Fibroblast of skin of scalp (primary cell): Measurements from ENCODE around the gene FAM13A.
A peak's percentile ranks its signal among the peaks of the same experiment; 100 is the strongest.

Experiments used
- DNase-seq: peaks from one replicate; pipeline ENCODE4 v3.0.0-alpha.2; 2013

The FAM13A gene

DNA sequence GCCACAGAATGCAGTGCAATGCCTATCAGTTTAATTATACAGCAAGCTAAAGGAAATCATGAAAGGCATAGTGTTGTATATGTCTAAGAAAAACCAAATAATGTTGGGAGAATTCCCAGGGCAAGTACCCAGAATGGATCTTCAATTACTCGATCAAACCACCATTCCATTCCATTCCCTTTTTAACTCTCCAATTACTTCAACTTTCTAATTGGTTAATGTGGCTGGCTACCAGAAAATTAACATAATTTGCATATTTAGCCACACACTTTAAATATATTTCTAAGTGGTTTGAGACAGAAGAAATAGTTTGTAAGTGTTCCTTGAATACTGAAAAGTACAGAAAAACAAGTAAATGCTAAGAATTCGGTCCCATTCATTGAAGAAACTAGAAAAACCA lies 247.9 kb downstream of the FAM13A start:
- DNase-seq, result no peak

DNA sequence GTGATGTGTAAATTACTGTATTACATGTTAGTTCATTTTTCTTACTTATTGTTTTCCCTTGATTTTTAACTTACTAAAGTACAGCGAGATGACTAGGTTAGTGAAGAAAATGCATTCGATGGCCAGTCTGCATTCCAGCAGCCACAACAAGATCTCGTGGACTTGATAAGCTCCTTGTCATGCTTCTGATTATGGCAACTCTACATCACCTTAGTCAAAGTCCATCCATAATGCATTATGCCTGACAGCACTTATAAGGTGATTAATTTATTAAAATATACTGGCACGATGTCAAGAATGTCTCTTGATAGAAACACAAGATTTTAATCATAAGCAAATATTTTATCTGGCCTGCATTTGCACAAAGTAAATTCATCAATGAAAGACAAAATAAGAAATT lies 249.5 kb downstream of the FAM13A start:
- DNase-seq, result no peak

DNA sequence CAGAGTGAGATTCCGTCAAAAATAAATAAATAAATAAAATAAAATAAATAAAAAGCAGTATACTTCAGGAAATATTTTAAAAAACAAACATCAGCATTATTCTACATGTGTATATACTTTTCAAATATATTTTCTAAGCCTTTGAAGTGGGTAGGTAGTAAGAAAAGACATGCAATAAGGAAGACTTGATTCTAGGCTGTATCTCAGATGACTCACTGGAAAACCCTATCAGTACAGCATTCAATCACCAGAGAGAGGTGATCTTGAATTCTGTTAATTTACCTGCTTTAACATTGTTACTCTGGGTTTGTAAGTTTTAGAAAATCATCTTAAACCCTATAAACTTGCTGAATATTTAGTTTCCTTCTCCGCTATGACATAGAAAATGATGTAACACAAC lies 252.8 kb downstream of the FAM13A start:
- no peak for DNase-seq

DNA sequence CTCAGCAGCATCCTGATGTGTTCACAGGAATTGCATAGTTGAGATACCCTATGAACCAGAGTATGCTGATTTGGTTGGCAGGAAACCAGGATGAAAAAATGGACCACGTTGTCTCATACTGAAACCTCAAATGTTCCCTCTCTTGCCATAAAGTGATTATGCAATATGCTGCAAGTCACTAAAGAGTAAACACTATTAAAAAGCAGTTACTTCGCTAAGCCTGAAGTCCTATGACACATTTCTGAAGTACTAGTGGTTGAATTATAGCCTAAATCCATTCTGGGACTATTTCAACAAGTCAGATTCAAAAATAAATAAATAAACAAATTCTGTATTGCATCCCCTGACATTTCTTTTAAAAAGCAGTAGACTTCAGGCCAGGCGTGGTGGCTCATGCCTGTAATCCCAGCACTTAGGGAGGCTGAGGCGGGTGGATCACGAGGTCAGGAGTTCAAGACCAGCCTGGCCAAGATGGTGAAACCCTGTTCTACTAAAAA lies 253.3 kb downstream of the FAM13A start:
- DNase-seq, result peak; percentile 92

DNA sequence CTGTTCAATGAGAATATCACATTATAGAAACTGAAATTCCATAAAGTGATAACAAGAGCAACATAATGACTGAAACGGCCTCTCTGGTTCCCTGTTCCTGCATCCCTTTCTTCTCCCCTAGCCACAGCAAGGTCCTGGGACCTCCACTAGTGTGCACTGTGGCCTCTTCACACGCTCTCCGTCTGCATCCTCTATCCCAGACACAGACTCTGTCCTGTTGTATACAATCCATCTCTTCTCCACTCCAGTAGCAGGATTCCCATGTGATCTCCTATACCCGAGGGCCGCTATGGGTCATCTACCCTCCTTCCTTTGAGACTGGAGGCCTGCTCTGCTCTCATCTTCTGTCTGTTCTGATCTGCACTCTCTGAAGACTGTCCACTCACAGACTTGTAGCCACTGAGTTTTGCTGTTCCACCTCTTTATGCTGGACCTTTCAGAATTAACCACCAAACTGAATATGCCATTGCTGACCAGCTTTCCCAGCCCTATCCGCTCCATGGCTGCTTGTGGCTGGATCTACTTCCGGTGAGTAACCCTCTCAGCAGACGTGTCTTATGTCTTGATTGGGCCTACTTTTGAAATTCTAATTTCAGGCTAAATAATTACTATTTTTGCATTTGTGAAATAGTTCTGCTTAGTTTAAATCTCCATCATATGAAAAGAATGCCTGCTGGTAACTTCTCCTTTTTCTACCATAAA lies 254.2 kb downstream of the FAM13A start:
- peak; percentile 20 for DNase-seq

DNA sequence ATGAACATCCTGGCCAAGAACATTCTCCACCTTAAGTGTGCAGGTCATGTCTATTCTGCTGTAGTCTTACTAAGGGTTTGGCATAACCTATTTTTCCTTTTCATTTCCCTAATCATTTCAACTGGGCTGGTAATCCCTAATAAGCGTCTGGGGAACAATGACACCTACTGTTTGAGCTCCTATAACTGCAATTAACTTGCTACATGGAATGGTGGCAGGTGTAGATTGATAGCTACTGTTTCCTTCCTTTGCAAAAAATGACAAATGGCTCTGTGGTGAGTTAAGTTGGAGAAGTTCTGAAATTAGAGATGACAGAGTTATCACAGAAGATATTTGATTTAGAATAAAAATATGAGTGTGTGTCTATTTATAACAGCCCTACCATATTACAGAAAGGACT lies 254.8 kb downstream of the FAM13A start:
- no peak for DNase-seq

DNA sequence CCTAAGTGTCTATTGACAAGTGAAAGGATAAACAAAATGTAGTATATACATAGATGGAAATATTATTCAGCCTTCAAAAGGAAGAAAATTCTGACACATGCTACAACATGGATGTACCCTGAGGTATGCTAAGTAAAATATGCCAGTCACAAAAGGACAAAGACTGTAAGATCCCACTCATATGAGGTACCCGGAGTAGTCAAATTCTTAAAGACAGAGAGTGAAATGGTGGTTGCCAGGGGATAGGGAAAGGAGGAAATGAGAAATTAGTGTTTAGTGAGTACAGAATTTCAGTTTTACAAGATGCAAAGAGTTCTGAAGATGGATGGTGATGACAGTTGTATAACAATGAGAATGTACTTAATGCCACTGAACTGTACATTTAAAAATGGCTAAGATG lies 257.1 kb downstream of the FAM13A start:
- no peak for DNase-seq

DNA sequence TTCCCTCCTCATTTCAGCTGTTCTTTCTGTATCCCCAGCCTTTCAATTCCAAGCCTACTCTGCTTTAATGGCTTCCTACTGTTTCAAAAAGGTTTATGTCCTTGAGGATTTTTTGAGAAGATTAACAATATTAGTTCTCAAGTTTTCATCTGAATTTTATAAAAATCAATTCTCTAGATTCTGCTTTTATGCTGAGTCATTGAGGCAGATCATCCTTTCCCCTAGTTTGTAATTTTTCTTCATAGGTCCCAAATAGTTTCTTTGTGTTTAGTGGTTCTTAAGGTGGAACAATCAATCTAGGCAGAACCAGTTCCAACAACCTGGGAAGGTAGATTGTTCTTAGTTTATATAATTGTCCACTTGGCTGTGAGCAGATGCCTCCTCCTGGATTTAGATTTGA lies 259.3 kb downstream of the FAM13A start:
- no peak for DNase-seq

DNA sequence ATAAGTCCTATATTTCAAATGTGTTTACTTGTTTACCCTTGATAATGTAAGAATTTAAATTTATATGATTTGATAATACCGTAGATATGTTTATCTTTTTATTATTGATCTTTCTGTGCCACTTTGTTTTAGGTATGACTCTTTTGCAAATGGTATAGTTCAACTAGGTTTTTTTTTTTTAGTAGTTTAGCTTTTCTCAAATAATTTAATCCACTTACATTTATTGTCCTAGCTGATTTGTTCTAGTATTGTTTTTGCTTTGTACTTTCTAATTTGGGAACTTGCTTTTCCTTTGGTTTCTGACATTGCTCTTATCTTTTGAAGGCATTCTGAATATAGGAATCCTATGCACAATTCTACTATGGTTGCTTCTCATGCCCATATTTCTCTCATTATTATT lies 260.4 kb downstream of the FAM13A start:
- DNase-seq, result no peak

DNA sequence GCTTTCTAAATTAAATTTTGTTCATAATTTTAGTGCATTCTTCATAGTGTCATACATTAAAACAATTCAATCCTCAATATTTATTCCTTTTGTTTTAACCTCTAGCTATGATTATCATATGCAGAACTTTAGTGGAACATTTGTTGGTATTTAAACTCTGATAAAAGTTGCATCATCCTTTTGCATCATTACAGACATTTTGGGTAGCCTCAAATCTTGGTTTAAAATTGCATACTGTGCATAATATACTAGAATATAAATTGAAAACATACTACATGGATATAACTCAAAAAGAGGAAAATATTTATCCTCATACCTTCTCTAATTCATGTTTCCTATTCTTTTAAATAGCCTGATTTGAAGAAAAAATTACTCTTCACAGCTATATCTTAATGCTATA lies 262.0 kb downstream of the FAM13A start:
- DNase-seq, result no peak

DNA sequence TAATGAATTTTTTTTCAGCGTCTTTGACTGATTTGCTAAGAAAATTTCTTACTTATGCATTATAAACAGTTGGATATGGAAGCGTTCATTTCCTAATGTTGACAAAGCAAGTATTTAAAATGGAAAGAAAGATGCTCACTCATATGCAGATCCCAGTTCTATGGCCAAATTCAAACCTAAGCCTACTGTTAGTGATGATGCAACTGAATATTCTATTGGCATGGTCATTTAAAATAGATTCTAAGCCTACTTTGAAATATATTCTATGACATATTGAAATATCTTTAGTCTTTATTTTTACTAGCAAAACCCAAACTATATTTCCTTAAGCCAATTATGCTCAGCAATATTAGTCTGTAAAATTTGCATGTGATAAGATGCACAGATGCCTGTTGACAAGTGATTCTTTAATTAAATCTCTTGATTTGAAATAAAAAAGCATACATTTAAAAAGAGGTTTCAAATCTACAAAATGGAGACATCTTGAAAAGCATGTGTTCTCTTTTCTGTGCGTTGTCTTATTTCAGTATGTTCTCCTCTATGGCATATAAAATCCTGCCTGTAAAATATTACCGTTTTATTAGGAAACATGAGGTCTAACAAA lies 262.8 kb downstream of the FAM13A start:
- no peak for DNase-seq

DNA sequence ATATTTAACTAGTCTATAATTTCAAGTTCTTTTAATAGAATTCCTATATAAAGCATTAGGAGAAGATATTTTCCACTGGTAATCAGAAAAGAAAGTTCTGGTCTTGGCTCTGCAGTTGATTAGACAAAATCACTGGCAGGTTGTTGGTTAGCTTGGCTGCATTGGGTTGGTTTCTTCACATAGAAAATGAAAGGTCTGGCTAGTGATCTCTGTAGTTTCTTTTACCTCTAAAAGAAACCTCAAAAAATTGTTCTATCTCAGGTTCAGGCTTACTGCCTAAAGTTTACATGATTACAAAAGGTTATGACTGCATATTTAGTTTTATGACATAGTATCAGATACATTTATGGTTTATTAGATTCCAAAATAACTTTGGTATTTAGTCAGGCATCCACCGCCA lies 263.5 kb downstream of the FAM13A start:
- no peak for DNase-seq

DNA sequence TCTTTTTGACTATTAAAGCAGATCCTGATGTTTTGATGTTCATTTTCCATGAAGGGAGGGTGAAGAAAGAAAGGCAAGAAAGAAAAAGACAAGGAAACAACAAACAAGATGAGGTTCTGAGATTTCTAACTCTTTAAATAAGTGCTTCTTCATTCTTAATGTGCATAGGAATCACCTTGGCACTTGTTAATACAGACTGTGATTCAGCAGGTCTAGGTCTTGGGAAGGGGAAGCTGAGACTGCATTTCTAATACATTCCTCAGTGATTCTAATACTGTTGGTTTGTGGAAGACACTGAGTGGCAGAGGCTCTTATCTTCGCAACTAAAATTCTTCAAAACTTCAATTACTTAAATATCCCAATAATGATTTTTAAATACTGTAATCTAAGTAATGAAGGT lies 264.2 kb downstream of the FAM13A start:
- DNase-seq, result peak; percentile 14

DNA sequence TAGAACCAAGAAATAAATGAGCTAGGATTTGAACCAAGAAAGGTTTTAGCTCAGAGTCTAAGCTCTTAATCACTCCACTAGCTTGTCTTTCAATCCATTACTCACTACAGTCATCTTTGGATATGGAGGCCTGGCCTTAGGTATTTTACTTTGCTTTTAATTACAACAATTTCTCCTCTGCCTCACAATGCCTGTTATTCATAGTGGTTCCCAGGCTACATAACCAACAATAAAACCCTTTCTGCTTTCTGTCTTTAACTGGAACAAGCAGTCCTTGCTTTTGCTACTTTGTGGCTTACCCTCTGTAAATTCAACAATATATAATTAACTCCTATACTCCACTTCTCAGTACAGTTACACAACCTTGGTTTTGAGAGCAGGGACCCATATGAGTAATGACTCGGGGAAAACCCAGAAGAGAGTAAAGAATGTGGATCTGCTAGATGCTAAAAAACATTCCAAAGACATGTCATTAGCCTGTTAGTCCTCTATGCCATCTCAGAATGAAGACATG lies 264.7 kb downstream of the FAM13A start:
- peak; percentile 87 for DNase-seq

DNA sequence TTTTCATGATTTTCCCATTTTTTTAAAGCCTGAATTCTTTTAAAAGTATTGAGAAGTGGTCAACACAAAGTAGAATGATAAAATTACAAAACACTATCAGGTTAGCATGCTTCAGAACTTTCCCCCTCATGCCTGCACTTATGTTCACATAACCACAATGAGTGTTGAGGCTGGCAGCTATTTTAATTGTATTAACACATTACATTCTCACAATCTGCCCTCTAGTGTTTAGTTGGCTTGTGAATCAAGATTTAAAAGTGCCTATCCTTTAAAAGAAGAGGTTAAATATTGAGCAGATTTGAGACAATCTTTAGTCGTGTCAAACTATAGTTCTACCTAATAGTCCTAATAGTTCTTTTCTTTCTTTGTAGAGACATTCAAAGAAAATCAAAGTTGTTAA lies 265.7 kb downstream of the FAM13A start:
- DNase-seq, result peak; percentile 57

DNA sequence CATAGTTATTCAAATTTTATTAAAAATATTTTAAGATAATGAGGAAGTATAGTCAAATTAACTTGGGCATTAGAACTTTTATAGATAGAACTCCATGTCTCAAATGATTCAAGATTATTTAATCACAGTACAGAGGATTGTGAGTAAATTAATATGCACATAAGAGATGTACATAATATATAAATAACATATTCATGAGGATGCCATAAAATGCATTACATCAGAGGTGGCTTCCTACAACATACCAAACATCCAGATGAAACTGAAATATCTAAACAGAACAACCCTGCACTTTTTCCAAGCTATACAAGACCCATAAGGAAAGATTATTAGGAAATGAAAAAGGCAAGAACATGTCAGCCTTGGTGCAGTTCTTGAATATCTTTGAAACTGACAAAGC lies 268.1 kb downstream of the FAM13A start:
- no peak for DNase-seq

DNA sequence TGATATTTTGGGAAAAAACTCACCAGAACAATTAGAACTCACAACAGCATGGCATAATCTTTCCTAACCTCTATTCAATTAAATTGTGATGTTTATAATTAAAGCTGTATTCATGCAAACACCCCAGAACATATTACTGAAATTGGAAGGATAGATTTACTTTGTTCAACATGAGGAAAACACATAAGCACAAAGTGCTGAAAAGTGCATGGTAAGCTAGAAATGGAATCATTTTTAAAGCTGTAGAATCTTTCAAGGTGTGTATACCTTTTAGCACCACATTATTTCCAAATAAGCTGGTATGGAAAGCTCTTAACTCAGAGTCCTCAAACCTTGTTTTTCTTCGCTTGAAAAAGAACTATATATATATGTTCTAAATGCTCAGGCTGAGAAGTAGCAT lies 268.6 kb downstream of the FAM13A start:
- no peak for DNase-seq

DNA sequence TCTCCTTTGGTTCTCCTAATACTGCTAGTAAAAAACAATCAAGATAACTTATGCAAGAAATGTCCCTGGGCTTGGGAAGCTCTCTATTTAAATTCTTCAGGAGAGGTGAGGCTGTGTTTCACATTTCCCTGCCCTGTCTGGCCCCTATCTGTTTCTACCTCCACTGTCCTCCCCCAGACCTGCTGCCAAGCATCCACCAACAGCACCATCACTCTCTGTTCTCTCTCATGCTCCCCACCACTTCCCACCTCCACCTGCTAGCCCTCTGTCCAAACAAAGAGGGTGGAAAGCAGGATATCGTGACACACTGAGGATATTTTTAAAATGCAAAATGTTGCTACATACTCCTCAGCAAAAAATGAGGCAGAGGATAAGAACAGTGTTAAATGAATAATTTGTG lies 271.0 kb downstream of the FAM13A start:
- no peak for DNase-seq

DNA sequence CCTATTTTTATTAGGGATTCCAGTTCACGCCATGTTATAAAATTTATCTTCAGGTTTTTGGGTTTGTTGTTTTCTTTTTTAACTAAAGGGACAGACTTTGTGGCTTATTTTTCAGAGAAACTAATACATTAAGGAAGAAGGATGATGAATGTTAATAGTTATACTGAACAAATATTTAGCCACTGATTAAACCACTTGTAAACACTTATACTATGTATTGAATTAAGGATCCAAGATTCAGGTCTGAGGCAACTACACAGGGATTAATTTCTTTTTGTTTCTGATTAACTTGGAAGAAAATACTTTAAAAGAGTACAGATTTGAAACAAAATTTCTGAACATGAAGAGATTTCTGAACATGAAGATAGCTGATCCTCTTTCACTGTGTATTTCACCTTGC lies 276.6 kb downstream of the FAM13A start:
- no peak for DNase-seq

DNA sequence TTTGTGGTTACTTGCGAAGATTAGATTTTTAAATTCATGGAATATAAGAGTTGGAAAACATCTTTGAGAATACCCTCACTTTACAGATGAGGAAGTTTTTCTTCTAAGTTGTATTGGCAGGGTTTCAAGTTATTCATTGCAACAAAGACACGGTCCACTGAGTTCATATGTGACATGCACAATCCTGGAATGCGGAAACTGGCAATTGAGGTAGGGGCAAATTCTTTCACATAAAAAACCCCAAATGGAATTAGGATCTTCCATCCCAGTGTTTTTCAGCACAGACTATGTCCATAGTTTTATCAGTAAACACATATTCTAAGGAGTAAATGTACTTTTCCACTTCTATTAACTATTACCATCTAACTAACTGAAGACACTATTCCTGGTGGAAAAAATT lies 277.6 kb downstream of the FAM13A start:
- peak; percentile 75 for DNase-seq

DNA sequence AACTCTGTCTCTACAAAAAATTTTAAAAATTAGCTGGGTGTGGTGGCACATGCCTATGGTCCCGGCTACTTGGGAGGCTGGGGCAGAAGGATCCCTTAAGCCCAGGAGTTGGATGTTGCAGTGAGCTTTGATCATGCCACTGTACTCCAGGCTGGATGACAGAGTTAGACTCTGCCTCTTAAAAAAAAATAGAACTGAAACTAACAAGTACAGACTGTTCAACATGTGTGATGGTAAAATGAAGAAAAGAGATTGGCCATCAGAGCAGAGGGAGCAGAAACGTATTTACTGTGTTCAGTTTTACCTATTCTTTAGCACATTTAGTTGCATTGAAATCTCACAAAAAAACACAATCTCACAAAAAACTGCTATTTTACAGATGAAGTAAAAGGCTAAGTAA lies 281.5 kb downstream of the FAM13A start:
- no peak for DNase-seq

DNA sequence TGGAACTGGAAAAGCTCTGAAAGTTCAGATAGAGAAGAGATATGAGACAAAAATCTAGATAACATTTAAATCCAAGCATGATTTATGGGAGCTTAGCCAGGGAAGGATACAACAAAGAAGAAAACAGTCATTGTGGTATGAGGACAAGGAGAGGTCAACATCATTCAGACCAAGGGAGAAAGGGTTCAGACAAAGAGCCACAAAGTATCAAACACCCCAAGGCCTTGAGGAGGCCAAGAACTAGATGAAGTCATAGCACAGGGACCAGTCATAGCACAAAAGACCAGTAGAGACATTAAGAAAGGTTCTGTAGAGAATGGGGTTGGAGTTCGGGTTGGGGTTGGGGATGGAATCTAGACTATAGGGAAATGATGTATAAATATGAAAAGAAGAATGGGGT lies 282.0 kb downstream of the FAM13A start:
- no peak for DNase-seq

DNA sequence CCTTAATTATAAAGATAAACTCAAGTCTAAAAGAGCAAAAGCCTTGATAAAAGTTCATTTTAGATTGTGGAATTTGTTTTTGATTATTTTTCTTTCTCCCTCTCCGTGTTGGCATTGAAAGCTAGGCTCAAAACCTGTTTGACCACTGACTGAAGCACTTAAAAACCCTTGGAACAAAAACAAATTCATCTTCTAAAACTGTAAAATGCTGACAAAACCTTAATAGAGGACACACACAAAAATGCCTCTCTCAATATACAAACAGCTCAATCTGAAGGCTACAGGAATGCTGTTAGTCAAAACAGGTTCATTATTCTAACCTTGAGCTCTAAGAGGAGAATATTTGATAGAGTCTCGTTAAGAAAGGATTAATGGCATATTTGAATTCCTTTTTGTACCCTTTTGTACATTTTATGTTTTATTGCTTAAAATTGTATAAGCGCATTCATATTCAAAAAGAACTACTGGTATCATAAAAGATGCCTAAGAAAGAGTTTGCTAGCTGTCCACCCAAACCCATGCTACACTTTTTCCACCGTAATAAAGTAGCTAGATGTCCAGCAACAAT lies 285.0 kb downstream of the FAM13A start:
- DNase-seq, result no peak

DNA sequence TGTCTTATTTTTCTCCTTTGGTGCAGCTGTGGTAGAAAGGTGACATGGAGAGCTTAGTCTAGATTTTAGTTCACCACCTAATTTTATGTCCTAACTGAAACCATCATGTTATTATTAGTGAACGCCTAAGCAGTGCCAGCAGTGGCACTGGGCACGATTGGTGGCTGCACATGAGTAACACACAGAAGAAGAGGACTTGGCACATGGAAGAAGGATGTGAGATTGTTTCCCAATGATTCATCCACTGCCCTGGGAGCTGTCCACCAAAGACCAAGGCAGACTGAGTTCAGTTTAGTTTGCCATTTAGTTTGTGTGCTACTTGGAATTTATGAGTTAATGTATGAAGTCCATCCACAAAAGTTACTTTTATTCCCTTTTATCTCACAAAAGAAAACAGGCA lies 291.3 kb downstream of the FAM13A start:
- DNase-seq, result peak; percentile 85
